H1 (cell line): ENCODE results near the gene GABRA4. TPM values are rescaled to one million over a fixed set of nuclear protein-coding genes. Genes with fewer than 3 reads are reported as not detected.
A peak's percentile ranks its signal among the peaks of the same experiment; 100 is the strongest.

Source experiments
- CTCF ChIA-PET: fragments of 300-600 bp; sonication (Branson Sonifier 250); formaldehyde crosslinking; loops from one replicate; lab custom pipeline; 2021; ENCODE audit not compliant: partially characterized antibody; lab: Charles Lee
- POLR2A ChIA-PET: fragments of 300-600 bp; sonication (Branson Sonifier 250); formaldehyde crosslinking; loops from one replicate; lab custom pipeline; 2021; ENCODE audit warnings: inconsistent platforms; ENCODE audit not compliant: partially characterized antibody; lab: Charles Lee
- DNase-seq, 2 experiments: peaks; one replicate each; pipeline versions ENCODE4 v3.0.0 to v3.0.0-alpha.2; 2010 to 2022; ENCODE audit warnings: low spot score in 2 of 2, low read depth in 1 of 2, mixed read lengths in 1 of 2
- FAIRE-seq: peaks from 2 replicates; lab custom pipeline; 2011; peaks lifted over from hg19 to GRCh38; lab: Jason Lieb, UNC
- H2AFZ ChIP-seq: 2 replicates; pipeline ENCODE4 v1.8.1; 2012; ENCODE audit warnings: low read length, inconsistent platforms
- H2AK5ac ChIP-seq: 2 replicates; pipeline ENCODE4 v1.6.1; 2013; ENCODE audit warnings: low read depth, low read length
- H2BK120ac ChIP-seq: replicated peaks from 2 replicates; pipeline ENCODE3; 2013; ENCODE audit warnings: low read depth, low read length, inconsistent platforms
- H2BK12ac ChIP-seq: 2 replicates; pipeline ENCODE4 v1.6.1; 2013; ENCODE audit warnings: low read depth, low read length
- H2BK15ac ChIP-seq: 2 replicates; pipeline ENCODE4 v1.6.1; 2013; ENCODE audit warnings: low read length
- H2BK20ac ChIP-seq: 2 replicates; pipeline ENCODE4 v1.6.1; 2013; ENCODE audit warnings: low read length
- H2BK5ac ChIP-seq: 2 replicates; pipeline ENCODE4 v1.6.1; 2013; ENCODE audit warnings: low read depth, low read length
- H3K14ac ChIP-seq: 2 replicates; pipeline ENCODE4 v1.6.1; 2013; ENCODE audit warnings: inconsistent platforms; ENCODE audit not compliant: insufficient read length
- H3K18ac ChIP-seq: 2 replicates; pipeline ENCODE4 v1.6.1; 2013; ENCODE audit warnings: low read length; ENCODE audit errors: extremely low read depth
- H3K23ac ChIP-seq: 2 replicates; pipeline ENCODE4 v1.6.1; 2013; ENCODE audit warnings: inconsistent platforms; ENCODE audit not compliant: insufficient read length
- H3K23me2 ChIP-seq: 2 replicates; pipeline ENCODE4 v1.6.1; 2013; ENCODE audit warnings: low read depth, low read length
- H3K27ac ChIP-seq: 2 replicates; pipeline ENCODE4 v1.6.1; 2011; ENCODE audit warnings: low read depth, low read length, inconsistent platforms
- H3K27me3 ChIP-seq, 4 experiments: replicated peaks in 1 of 4; 1 replicate in 1 of 4; 2 replicates in 3 of 4; pipeline versions ENCODE4 v1.6.1 to v1.8.1; 2011 to 2013; ENCODE audit warnings: low read length in 3 of 4, mild to moderate bottlenecking in 3 of 4, inconsistent platforms in 2 of 4, mixed read lengths in 2 of 4, moderate library complexity in 1 of 4; ENCODE audit not compliant: control insufficient read depth in 3 of 4, insufficient read depth in 3 of 4; ENCODE audit errors: extremely low read depth in 1 of 4
- H3K36me3 ChIP-seq, 4 experiments: 2 replicates each; pipeline versions ENCODE4 v1.6.1 to v1.8.1; 2011 to 2013; ENCODE audit warnings: mild to moderate bottlenecking in 4 of 4, low read length in 3 of 4, moderate library complexity in 2 of 4, control low read depth in 1 of 4, inconsistent platforms in 1 of 4; ENCODE audit not compliant: insufficient read depth in 4 of 4, control insufficient read depth in 2 of 4
- H3K4ac ChIP-seq: replicated peaks from 2 replicates; pipeline ENCODE3; 2013; ENCODE audit warnings: low read length, low read depth, mixed read lengths, inconsistent platforms; ENCODE audit not compliant: insufficient read length
- H3K4me1 ChIP-seq, 4 experiments: replicated peaks in 1 of 4; 1 replicate in 1 of 4; 2 replicates in 3 of 4; pipeline versions ENCODE4 v1.6.1 to v1.8.1; 2011 to 2013; ENCODE audit warnings: low read length in 3 of 4, inconsistent platforms in 2 of 4, mixed read lengths in 1 of 4; ENCODE audit not compliant: insufficient read depth in 4 of 4, control insufficient read depth in 3 of 4
- H3K4me2 ChIP-seq, 2 experiments: 2 replicates each; pipeline versions ENCODE4 v1.6.1 to v1.8.1; 2011 to 2013; ENCODE audit warnings: low read depth in 2 of 2, low read length in 2 of 2, control low read depth in 1 of 2, inconsistent platforms in 1 of 2, mild to moderate bottlenecking in 1 of 2; ENCODE audit not compliant: insufficient read depth in 1 of 2
- H3K4me3 ChIP-seq, 4 experiments: fragments of 200-600, 300-600 bp in 1 of 4; sonication (generic), shearing (Covaris generic), sonication (Bioruptor Twin) in 1 of 4; 2 replicates each; pipeline versions ENCODE4 v1.5.1 to v1.8.1; 2011 to 2016; ENCODE audit warnings: low read length in 4 of 4, low read depth in 3 of 4, control low read depth in 2 of 4, inconsistent platforms in 2 of 4, mild to moderate bottlenecking in 2 of 4, mixed read lengths in 1 of 4, moderate library complexity in 1 of 4; ENCODE audit not compliant: insufficient read depth in 2 of 4; ENCODE audit errors: extremely low read depth in 1 of 4
- H3K56ac ChIP-seq: replicated peaks from 2 replicates; pipeline ENCODE3; 2013; ENCODE audit warnings: low read depth, mild to moderate bottlenecking, mixed read lengths, low read length, inconsistent platforms; ENCODE audit not compliant: insufficient read length
- H3K79me1 ChIP-seq: 2 replicates; pipeline ENCODE4 v1.6.1; 2013; ENCODE audit warnings: low read depth, low read length, control low read depth
- H3K79me2 ChIP-seq, 2 experiments: 2 replicates each; pipeline versions ENCODE4 v1.6.1 to v1.8.1; 2012 to 2013; ENCODE audit warnings: low read length in 2 of 2, mild to moderate bottlenecking in 2 of 2, inconsistent platforms in 1 of 2; ENCODE audit not compliant: insufficient read depth in 2 of 2, control insufficient read depth in 1 of 2
- H3K9ac ChIP-seq, 4 experiments: replicated peaks in 1 of 4; 1 replicate in 1 of 4; 2 replicates in 3 of 4; pipeline versions ENCODE4 v1.6.1 to v1.8.1; 2011 to 2013; ENCODE audit warnings: low read depth in 3 of 4, low read length in 3 of 4, control low read depth in 2 of 4, mild to moderate bottlenecking in 2 of 4, moderate library complexity in 2 of 4, inconsistent platforms in 1 of 4; ENCODE audit errors: extremely low read depth in 1 of 4
- H3K9me3 ChIP-seq, 2 experiments: 2 replicates each; pipeline versions ENCODE4 v1.6.1 to v1.8.1; 2012 to 2013; ENCODE audit warnings: mild to moderate bottlenecking in 2 of 2, moderate library complexity in 2 of 2, control low read depth in 1 of 2, inconsistent platforms in 1 of 2, low read depth in 1 of 2, low read length in 1 of 2, mixed read lengths in 1 of 2; ENCODE audit not compliant: insufficient read depth in 2 of 2
- H4K20me1 ChIP-seq, 2 experiments: replicated peaks in 1 of 2; 2 replicates each; pipeline versions ENCODE3 to v1.8.1; 2011 to 2013; ENCODE audit warnings: inconsistent platforms in 2 of 2, low read length in 2 of 2, mild to moderate bottlenecking in 1 of 2; ENCODE audit not compliant: insufficient read depth in 2 of 2, control insufficient read depth in 1 of 2
- H4K5ac ChIP-seq: 2 replicates; pipeline ENCODE4 v1.6.1; 2013; ENCODE audit warnings: low read length, low read depth, mixed read lengths, inconsistent platforms; ENCODE audit not compliant: insufficient read length
- H4K8ac ChIP-seq: 2 replicates; pipeline ENCODE4 v1.8.0; 2013; ENCODE audit warnings: mild to moderate bottlenecking, moderate library complexity, low read length, inconsistent platforms; ENCODE audit not compliant: insufficient read depth; ENCODE audit errors: extremely low read depth
- H4K91ac ChIP-seq: replicated peaks from 2 replicates; pipeline ENCODE3; 2013; ENCODE audit warnings: low read length, mixed read lengths, inconsistent platforms; ENCODE audit not compliant: insufficient read length
- BCL11A ChIP-seq, 2 experiments: IDR thresholded peaks; one replicate each; pipeline ENCODE4 v1.6.1; 2011; ENCODE audit warnings: low read depth in 2 of 2, low read length in 2 of 2, mild to moderate bottlenecking in 2 of 2
- CHD2 ChIP-seq: IDR thresholded peaks from 2 replicates; pipeline ENCODE4 v1.6.1; 2012; ENCODE audit warnings: low read length, improper control_type of control experiment
- JUND ChIP-seq: IDR thresholded peaks from 2 replicates; pipeline ENCODE4 v1.6.1; 2011; ENCODE audit warnings: mild to moderate bottlenecking, improper control_type of control experiment, low read length
- KDM1A ChIP-seq: fragments of 200-600, 300-600 bp; sonication (generic); IDR thresholded peaks from 2 replicates; pipeline ENCODE4 v1.7.1; 2016; ENCODE audit warnings: mild to moderate bottlenecking, low read length, borderline replicate concordance
- KDM4A ChIP-seq: IDR thresholded peaks from one replicate; pipeline ENCODE4 v1.7.1; 2012; ENCODE audit warnings: low read depth, mild to moderate bottlenecking, moderate library complexity, low read length, inconsistent platforms; ENCODE audit not compliant: severe bottlenecking
- KDM5A ChIP-seq: fragments of 200-600 bp; IDR thresholded peaks from 2 replicates; pipeline ENCODE4 v1.7.1; 2012; ENCODE audit warnings: mild to moderate bottlenecking, low read length, inconsistent platforms, mixed read lengths
- PHF8 ChIP-seq: fragments of 200-600 bp; sonication (generic); conservative IDR thresholded peaks from 2 replicates; pipeline ENCODE4 v1.7.1; 2012; ENCODE audit warnings: low read depth, mild to moderate bottlenecking, inconsistent platforms, low read length, moderate library complexity
- POLR2AphosphoS5 ChIP-seq: IDR thresholded peaks from 2 replicates; pipeline ENCODE4 v1.6.1; 2011; ENCODE audit warnings: low read depth, low read length
- RAD21 ChIP-seq, 2 experiments: IDR thresholded peaks in 1 of 2; conservative IDR thresholded peaks in 1 of 2; 2 replicates each; pipeline ENCODE4 v1.6.1; 2011; ENCODE audit warnings: low read depth in 2 of 2, low read length in 2 of 2, improper control_type of control experiment in 1 of 2, inconsistent platforms in 1 of 2, mild to moderate bottlenecking in 1 of 2, moderate library complexity in 1 of 2
- SIRT6 ChIP-seq: IDR thresholded peaks from one replicate; pipeline ENCODE4 v1.7.1; 2012; ENCODE audit warnings: low read length, inconsistent platforms
- SP2 ChIP-seq: IDR thresholded peaks from 2 replicates; pipeline ENCODE4 v1.6.1; 2012; ENCODE audit warnings: mild to moderate bottlenecking, low read length, inconsistent platforms
- SP4 ChIP-seq: IDR thresholded peaks from 2 replicates; pipeline ENCODE4 v1.6.1; 2012; ENCODE audit warnings: low read length, inconsistent platforms
- TEAD4 ChIP-seq: IDR thresholded peaks from 2 replicates; pipeline ENCODE4 v1.6.1; 2012; ENCODE audit warnings: low read depth, low read length, inconsistent platforms, mixed read lengths
- WGBS, 2 experiments: shearing (Covaris generic) in 1 of 2; methylation state at CpG; one replicate each; pipeline versions ENCODE4 v1.1.6 to v1.1.7; 2013 to 2015; ENCODE audit warnings: low lambda C conversion rate in 2 of 2, mixed read lengths in 2 of 2, inconsistent platforms in 1 of 2, low coverage in 1 of 2, missing lambda C conversion rate in 1 of 2; ENCODE audit not compliant: insufficient replicate concordance in 2 of 2, insufficient coverage in 1 of 2, insufficient read length in 1 of 2; ENCODE audit errors: extremely low coverage in 1 of 2, missing lambda C conversion rate in 1 of 2; 5-methylcytosine and 5-hydroxymethylcytosine counted together
- polyA plus RNA-seq, 7 experiments: library from polyadenylated mRNA; depleted of rRNA in 3 of 7; stranded (reverse) in 5 of 7; unstranded in 2 of 7; fragments of >200 nt in 5 of 7; fragments of 200-250 nt in 2 of 7; gene quantifications; 1 replicate in 5 of 7; 2 replicates in 1 of 7; 4 replicates in 1 of 7; pipeline versions ENCODE4 v1.2.1 to v1.2.3, GENCODE V29; 2011 to 2013; ENCODE audit warnings: missing spikeins in 2 of 7, mixed read lengths in 2 of 7
- total RNA-seq: library from RNA; stranded (reverse); fragmentation: NEBNext Ultra II Directional; extraction: Animal tissue kit (Norgen Biotek cat#: 25700); gene quantifications from 2 replicates; pipeline ENCODE4 v1.2.1, GENCODE V29; 2021
- TF ChIP-seq, protein P1 (sequence below): IDR thresholded peaks from 2 replicates; pipeline ENCODE4 v1.6.1; 2012; ENCODE audit warnings: inconsistent platforms
- TF ChIP-seq, protein P2 (sequence below): IDR thresholded peaks from 2 replicates; pipeline ENCODE4 v1.6.1; 2012; ENCODE audit warnings: inconsistent platforms

GABRA4 gene
- total and polyA plus RNA-seq, 2 of the 8 experiments (the other 6 are each of a cell fraction or from before 2014, with no cell fraction given), result 0.09 to 0.37 TPM

DNA sequence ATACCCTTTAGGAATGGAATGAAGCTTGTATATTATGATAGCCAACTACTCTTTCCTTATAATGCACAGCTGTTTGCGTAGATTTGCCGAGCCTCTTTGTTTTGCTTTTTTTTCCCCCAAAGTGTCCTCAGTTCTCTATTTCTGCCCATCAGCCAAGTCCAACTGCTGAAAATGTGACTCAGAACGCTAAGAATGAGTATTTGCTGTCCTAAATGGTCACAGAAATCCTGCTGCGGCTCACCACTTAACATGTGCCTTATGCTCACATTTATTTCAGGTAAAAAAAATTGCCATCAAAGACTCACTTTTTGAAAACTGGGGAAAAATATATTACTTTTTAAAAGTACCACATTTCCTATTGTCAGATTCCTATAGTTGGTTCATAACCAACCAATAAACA, 36.9 kb downstream of the GABRA4 start:
- no peaks in the 10 kb centered on the region for H3K79me1 ChIP-seq
- H3K18ac ChIP-seq, result no peak overlapping the region
- no peak overlapping the region for H4K8ac ChIP-seq
- ChIA-PET CTCF (interaction anchor here (1.5 kb wide), 1 partner anchor 19 kb away, joined by 3 read pairs; no protein-coding TSS in a partner anchor), POLR2A (no interaction called here)
- H2BK12ac ChIP-seq, result no peak overlapping the region
- no peaks in the 10 kb centered on the region for H3K4me1 ChIP-seq
- no peak overlapping the region for H2BK20ac ChIP-seq
- peak overlapping the region; percentile 22; the same call in 1 of the 2 replicates for H2AFZ ChIP-seq
- H3K9me3 ChIP-seq, result no peaks in the 10 kb centered on the region
- no peaks in the 10 kb centered on the region for H3K36me3 ChIP-seq
- no peak overlapping the region for H2AK5ac ChIP-seq
- H3K4me3 ChIP-seq, result no peak overlapping the region
- H3K56ac ChIP-seq, result no peak overlapping the region
- no peaks in the 10 kb centered on the region for H3K27me3 ChIP-seq
- H3K79me2 ChIP-seq, result no peaks in the 10 kb centered on the region
- H3K4ac ChIP-seq, result no peak overlapping the region
- WGBS, 2 experiments, result 92% methylated on average over 4 of the region's 4 CpGs; no CpG with 5 or more reads in 1 of the 2 experiments
- FAIRE-seq (no peak), DNase-seq (no peak)
- H2BK120ac ChIP-seq, result no peak overlapping the region
- no peak overlapping the region for H3K14ac ChIP-seq
- H3K4me2 ChIP-seq, result no peak overlapping the region
- no peak overlapping the region for H4K5ac ChIP-seq
- no peaks in the 10 kb centered on the region for H4K20me1 ChIP-seq
- no peaks in the 10 kb centered on the region for H3K23me2 ChIP-seq
- no peak overlapping the region for H2BK15ac ChIP-seq
- no peak overlapping the region for H4K91ac ChIP-seq
- no peak overlapping the region for H3K23ac ChIP-seq
- H3K27ac ChIP-seq, result no peak overlapping the region
- H3K9ac ChIP-seq, result no peak overlapping the region
- H2BK5ac ChIP-seq, result no peak overlapping the region
- TF ChIP-seq RAD21 (IDR thresholded peaks at IDR 0.05 in 1 of 2, conservative IDR thresholded peaks at IDR 0.05 in 1 of 2; ENCODE audit: low read depth in 2 of 2, low read length in 2 of 2) (no peak), KDM1A (no peak), SP4 (no peak), BCL11A (IDR thresholded peaks at IDR 0.05; ENCODE audit: low read depth in 2 of 2, low read length in 2 of 2) (no peak), CHD2 (no peak), KDM5A (no peak), SIRT6 (no peak), SP2 (no peak), KDM4A (no peak), POLR2AphosphoS5 (no peak), PHF8 (no peak), TEAD4 (no peak), JUND (no peak)
- TF ChIP-seq, protein P1, sequence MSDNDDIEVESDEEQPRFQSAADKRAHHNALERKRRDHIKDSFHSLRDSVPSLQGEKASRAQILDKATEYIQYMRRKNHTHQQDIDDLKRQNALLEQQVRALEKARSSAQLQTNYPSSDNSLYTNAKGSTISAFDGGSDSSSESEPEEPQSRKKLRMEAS, result no peak
- TF ChIP-seq, protein P2, sequence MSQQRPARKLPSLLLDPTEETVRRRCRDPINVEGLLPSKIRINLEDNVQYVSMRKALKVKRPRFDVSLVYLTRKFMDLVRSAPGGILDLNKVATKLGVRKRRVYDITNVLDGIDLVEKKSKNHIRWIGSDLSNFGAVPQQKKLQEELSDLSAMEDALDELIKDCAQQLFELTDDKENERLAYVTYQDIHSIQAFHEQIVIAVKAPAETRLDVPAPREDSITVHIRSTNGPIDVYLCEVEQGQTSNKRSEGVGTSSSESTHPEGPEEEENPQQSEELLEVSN, result no peak
